T-helper 1 cell treated with Interleukin-12 subunit alpha and Interleukin-12 subunit beta and Interleukin-4 antibody, amounts not matched to agents 30 μg/mL and 1 μg/mL, for 36 hours (primary cell): ENCODE measurements around the gene SMIM5.

Experiments
- H3K27ac Mint-ChIP-seq: one replicate; pipeline ENCODE4 v1.8.0; 2021; ENCODE audit warnings: mild to moderate bottlenecking, mixed read lengths
- H3K27me3 Mint-ChIP-seq: one replicate; pipeline ENCODE4 v1.8.0; 2021; ENCODE audit warnings: low read depth, mixed read lengths
- H3K36me3 Mint-ChIP-seq: one replicate; pipeline ENCODE4 v1.8.0; 2021; ENCODE audit warnings: low read depth, mixed read lengths
- H3K4me1 Mint-ChIP-seq: one replicate; pipeline ENCODE4 v1.8.0; 2021; ENCODE audit warnings: low read depth, mixed read lengths
- H3K4me3 Mint-ChIP-seq: one replicate; pipeline ENCODE4 v1.8.0; 2021; ENCODE audit warnings: mild to moderate bottlenecking, moderate library complexity, mixed read lengths
- H3K9me3 Mint-ChIP-seq: one replicate; pipeline ENCODE4 v1.8.0; 2021; ENCODE audit warnings: mixed read lengths

SMIM5 gene

GRCh38 chr17:75673487-75673886 is 40.3 kb downstream of the SMIM5 start:
- H3K36me3 Mint-ChIP-seq: peaks cover 28% of the 10 kb centered on the region
- H3K4me3 Mint-ChIP-seq: no peak overlapping the region
- no peaks in the 10 kb centered on the region for H3K27me3 Mint-ChIP-seq

DNA sequence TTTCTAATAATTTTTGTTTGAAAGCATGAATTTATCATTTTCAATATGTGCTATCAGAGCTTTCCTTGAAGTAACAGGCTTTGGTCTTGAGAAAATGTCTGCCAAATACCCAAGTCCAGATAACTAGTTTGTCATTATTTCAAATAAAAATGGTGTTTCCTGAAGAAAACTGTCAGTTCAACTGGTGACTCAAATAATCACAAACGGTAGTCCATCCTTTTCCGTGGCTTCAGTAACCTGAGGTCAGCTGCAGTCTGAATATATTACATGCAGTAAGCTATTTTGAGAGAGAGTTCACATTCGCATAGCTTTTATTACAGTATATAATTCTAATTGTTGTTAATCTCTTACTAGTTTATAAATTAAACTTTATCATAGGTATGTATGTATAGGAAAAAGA is 43.2 kb downstream of the SMIM5 start:
- Mint-ChIP-seq H3K4me1 (peaks cover 3% of the 10 kb centered on the region), H3K27ac (no peak overlapping the region), H3K27me3 (no peaks in the 10 kb centered on the region), H3K4me3 (no peak overlapping the region), H3K36me3 (peaks cover 12% of the 10 kb centered on the region), H3K9me3 (no peaks in the 10 kb centered on the region)

More at GRCh38 chr17:75673487-75673886, 40.3 kb downstream of the SMIM5 start:
- no peaks in the 10 kb centered on the region for H3K9me3 Mint-ChIP-seq
- H3K4me1 Mint-ChIP-seq: peaks cover 6% of the 10 kb centered on the region
- H3K27ac Mint-ChIP-seq: peak overlapping the region; percentile 17

GRCh38 chr17:75679706-75680211 is 46.5 kb downstream of the SMIM5 start:
- no peaks in the 10 kb centered on the region for H3K27me3 Mint-ChIP-seq
- H3K36me3 Mint-ChIP-seq: peaks cover 5% of the 10 kb centered on the region
- no peak overlapping the region for H3K27ac Mint-ChIP-seq
- no peak overlapping the region for H3K4me3 Mint-ChIP-seq
- H3K4me1 Mint-ChIP-seq: peaks cover 3% of the 10 kb centered on the region
- no peaks in the 10 kb centered on the region for H3K9me3 Mint-ChIP-seq

GRCh38 chr17:75680431-75680830 is 47.2 kb downstream of the SMIM5 start:
- Mint-ChIP-seq H3K4me1 (peaks cover 4% of the 10 kb centered on the region), H3K27me3 (no peaks in the 10 kb centered on the region), H3K27ac (no peak overlapping the region), H3K9me3 (no peaks in the 10 kb centered on the region), H3K4me3 (no peak overlapping the region), H3K36me3 (peaks cover 5% of the 10 kb centered on the region)

DNA sequence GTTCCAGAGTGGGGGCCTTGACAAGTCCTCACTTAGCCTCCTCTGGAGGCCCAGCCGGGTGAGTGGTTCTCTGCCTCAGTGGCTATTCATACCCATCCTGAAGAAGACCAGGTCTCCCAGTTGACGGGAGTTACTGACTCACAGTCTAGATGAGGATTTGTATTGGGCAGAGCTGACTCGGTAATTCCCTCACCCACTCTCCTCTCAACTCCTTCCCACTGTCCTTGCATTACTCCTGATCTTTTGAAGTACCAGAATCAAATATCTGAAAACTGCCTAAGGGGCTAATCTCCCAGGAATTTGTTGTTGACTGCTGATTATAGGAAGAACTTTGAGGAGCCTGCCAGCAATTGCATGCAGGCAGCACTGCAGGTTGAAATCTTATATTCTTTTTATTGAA is 48.1 kb downstream of the SMIM5 start:
- H3K36me3 Mint-ChIP-seq: peaks cover 3% of the 10 kb centered on the region
- no peak overlapping the region for H3K4me3 Mint-ChIP-seq
- H3K4me1 Mint-ChIP-seq: peaks cover 8% of the 10 kb centered on the region
- H3K27me3 Mint-ChIP-seq: no peaks in the 10 kb centered on the region
- no peaks in the 10 kb centered on the region for H3K9me3 Mint-ChIP-seq
- H3K27ac Mint-ChIP-seq: no peak overlapping the region

DNA sequence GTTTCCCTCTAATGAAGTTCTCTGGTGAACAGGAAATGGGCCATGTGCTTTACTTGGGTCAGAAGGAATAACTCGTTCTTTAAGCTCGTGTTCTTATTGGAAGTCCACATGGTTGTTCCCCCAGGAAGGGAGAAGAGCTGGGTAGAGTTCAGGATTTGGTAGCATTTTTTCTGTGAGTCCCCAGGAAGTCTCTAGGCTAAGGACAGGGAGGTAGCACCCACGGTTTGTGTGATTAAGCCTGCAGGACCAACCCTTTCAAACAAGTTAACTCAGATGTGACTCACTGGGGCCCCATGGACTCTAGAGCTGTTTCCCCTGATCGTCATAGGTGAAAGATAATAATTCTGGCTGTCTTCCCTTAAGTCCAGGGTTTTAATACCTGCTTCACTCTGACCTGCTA is 50.3 kb downstream of the SMIM5 start:
- H3K27me3 Mint-ChIP-seq: no peaks in the 10 kb centered on the region
- H3K4me3 Mint-ChIP-seq: no peak overlapping the region
- peaks cover 20% of the 10 kb centered on the region for H3K4me1 Mint-ChIP-seq
- peaks cover 8% of the 10 kb centered on the region for H3K36me3 Mint-ChIP-seq
- H3K27ac Mint-ChIP-seq: no peak overlapping the region
- no peaks in the 10 kb centered on the region for H3K9me3 Mint-ChIP-seq

GRCh38 chr17:75684249-75684648 is 51.0 kb downstream of the SMIM5 start:
- H3K9me3 Mint-ChIP-seq: no peaks in the 10 kb centered on the region
- H3K4me3 Mint-ChIP-seq: no peak overlapping the region
- no peak overlapping the region for H3K27ac Mint-ChIP-seq
- H3K27me3 Mint-ChIP-seq: no peaks in the 10 kb centered on the region
- peaks cover 25% of the 10 kb centered on the region for H3K4me1 Mint-ChIP-seq
- peaks cover 9% of the 10 kb centered on the region for H3K36me3 Mint-ChIP-seq

GRCh38 chr17:75684924-75685323 is 51.7 kb downstream of the SMIM5 start:
- H3K27me3 Mint-ChIP-seq: no peaks in the 10 kb centered on the region
- no peaks in the 10 kb centered on the region for H3K9me3 Mint-ChIP-seq
- H3K36me3 Mint-ChIP-seq: peaks cover 11% of the 10 kb centered on the region
- no peak overlapping the region for H3K4me3 Mint-ChIP-seq
- no peak overlapping the region for H3K27ac Mint-ChIP-seq
- H3K4me1 Mint-ChIP-seq: peaks cover 32% of the 10 kb centered on the region

DNA sequence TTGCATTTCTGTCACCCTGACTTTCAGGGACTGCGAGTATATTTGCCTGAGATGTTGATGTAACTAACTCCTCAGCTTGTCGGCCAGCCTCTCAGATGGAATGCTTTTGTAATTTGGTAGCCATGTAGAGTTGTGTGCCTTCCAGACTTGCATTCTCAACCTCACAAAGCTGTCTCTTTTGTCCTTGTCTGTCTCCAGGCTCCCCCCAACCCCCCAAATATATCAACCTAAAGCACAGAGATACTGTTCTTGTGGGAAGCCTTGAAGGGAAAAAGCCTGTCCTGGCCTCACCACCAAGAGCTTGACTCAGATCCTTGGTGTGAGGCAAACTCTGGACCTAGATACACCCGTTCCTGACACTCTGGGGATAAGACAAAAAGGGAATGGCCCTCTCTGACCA is 52.3 kb downstream of the SMIM5 start:
- H3K27ac Mint-ChIP-seq: no peak overlapping the region
- peaks cover 11% of the 10 kb centered on the region for H3K36me3 Mint-ChIP-seq
- no peak overlapping the region for H3K4me3 Mint-ChIP-seq
- H3K27me3 Mint-ChIP-seq: no peaks in the 10 kb centered on the region
- peaks cover 35% of the 10 kb centered on the region for H3K4me1 Mint-ChIP-seq
- H3K9me3 Mint-ChIP-seq: no peaks in the 10 kb centered on the region

DNA sequence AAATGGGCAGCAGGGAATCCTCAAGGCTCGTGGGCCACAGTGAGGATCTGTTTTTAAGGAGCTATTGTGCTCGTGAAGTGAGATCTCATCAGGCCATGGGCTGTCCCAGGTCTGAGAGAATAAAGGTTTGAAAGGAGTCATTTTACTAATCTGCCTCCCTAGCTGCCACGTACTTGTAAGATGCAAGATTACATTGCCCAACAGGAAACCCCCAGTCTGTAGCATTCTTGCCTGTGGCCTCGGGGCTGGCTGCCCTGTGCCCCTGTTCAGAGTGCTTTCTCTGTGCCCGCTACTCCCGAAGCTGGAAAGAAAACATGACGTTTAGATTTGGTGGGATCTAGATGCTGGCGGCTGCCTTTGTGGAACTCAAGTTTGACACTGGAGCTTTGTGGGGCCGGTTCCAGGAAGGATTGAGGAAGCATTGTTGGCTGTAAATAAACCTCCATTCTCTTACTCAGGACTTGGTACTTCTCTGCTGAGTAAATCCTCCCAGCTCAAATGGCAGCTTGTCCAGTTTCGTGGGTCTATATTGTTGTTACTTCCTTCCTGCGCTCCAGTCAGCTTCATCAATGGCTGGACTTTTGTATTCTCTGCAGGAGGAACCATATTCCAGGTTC is 55.1 kb downstream of the SMIM5 start:
- peak overlapping the region; percentile 85 for H3K27ac Mint-ChIP-seq
- H3K4me3 Mint-ChIP-seq: peak overlapping the region; percentile 66
- H3K9me3 Mint-ChIP-seq: no peaks in the 10 kb centered on the region
- H3K27me3 Mint-ChIP-seq: no peaks in the 10 kb centered on the region
- H3K4me1 Mint-ChIP-seq: peaks cover 54% of the 10 kb centered on the region
- peaks cover 15% of the 10 kb centered on the region for H3K36me3 Mint-ChIP-seq

DNA sequence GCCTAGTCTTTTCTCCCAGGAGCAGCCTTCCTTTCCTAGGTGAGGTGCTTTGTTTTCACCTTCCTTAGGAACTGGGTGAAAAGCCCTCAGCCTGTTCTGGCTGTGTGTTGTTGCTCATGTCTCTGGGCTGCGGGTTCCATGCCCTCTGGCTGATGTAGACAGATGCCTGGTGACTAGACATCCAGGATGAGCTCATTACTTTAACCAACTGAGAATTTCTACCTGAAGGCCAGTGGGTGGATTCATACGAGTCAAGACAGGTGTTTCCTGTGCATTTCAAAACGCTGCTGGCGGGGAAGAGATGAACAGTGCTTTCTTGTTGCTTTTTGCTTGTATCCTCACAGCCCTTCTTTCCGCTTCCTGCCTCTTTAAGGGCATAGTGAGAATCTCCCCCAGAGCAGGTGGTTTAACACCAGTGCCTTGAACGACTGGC is 56.2 kb downstream of the SMIM5 start:
- Mint-ChIP-seq H3K27ac (peak overlapping the region; percentile 85), H3K27me3 (no peaks in the 10 kb centered on the region), H3K36me3 (peaks cover 15% of the 10 kb centered on the region), H3K4me3 (peak overlapping the region; percentile 66), H3K4me1 (peaks cover 54% of the 10 kb centered on the region), H3K9me3 (no peaks in the 10 kb centered on the region)
